Upper lobe of left lung (tissue), 6 donors: ENCODE measurements around the gene RAD23B. TPM values are rescaled to one million over a fixed set of nuclear protein-coding genes. Genes with fewer than 3 reads are reported as not detected.
A peak's percentile ranks its signal among the peaks of the same experiment; 100 is the strongest.

ENCODE experiments used
- ATAC-seq, 2 donors: fragments of 200-7000 bp; cut with Tn5 transposase; one replicate each; pipeline ENCODE4 v1.9.1; 2022; ENCODE audit warnings: mild to moderate bottlenecking in 2 of 2, moderate library complexity in 2 of 2; ENCODE audit not compliant: low FRiP score in 2 of 2
- DNase-seq, 2 donors: peaks; one replicate each; pipeline ENCODE4 v3.0.0-alpha.2; 2019 to 2020
- H3K27ac ChIP-seq, 4 donors: fragments of 200-600 bp; sonication (generic); one replicate each; pipeline ENCODE4 v1.5.1; 2016 to 2019
- H3K27me3 ChIP-seq, 4 donors: fragments of 200-600 bp; sonication (generic); one replicate each; pipeline ENCODE4 v1.5.1; 2017 to 2019
- H3K36me3 ChIP-seq, 4 donors: fragments of 200-600 bp; sonication (generic); one replicate each; pipeline ENCODE4 v1.5.1; 2016 to 2019
- H3K4me1 ChIP-seq, 4 donors: fragments of 200-600 bp; sonication (generic); one replicate each; pipeline ENCODE4 v1.5.1; 2018 to 2019
- H3K4me3 ChIP-seq, 4 donors: fragments of 200-600 bp; sonication (generic); one replicate each; pipeline ENCODE4 v1.5.1; 2017 to 2019; ENCODE audit warnings: mild to moderate bottlenecking in 2 of 4, moderate library complexity in 1 of 4
- H3K9me3 ChIP-seq, 4 donors: fragments of 200-600 bp; sonication (generic); one replicate each; pipeline ENCODE4 v1.5.1; 2018 to 2019
- CTCF ChIP-seq, 6 experiments: fragments of 450-650 bp in 4 of 6; fragments of 200-600 bp in 2 of 6; sonication (generic) in 2 of 6; IDR thresholded peaks; one replicate each; pipeline ENCODE4 v1.5.1; 2016 to 2019; ENCODE audit warnings: antibody characterized with exemption in 6 of 6
- EP300 ChIP-seq, 4 donors: sonication (generic); formaldehyde crosslinking; IDR thresholded peaks; one replicate each; pipeline ENCODE4 v1.5.1; 2017; ENCODE audit warnings: antibody characterized with exemption in 4 of 4, control low read depth in 2 of 4
- POLR2A ChIP-seq, 4 donors: fragments of 450-650 bp; IDR thresholded peaks; one replicate each; pipeline ENCODE4 v1.5.1; 2016 to 2017; ENCODE audit warnings: antibody characterized with exemption in 4 of 4, mild to moderate bottlenecking in 2 of 4
- POLR2AphosphoS5 ChIP-seq, 2 donors: sonication (generic); formaldehyde crosslinking; IDR thresholded peaks; one replicate each; pipeline ENCODE4 v1.5.1; 2017; ENCODE audit warnings: antibody characterized with exemption in 2 of 2
- WGBS, 2 donors: methylation state at CpG; one replicate each; pipeline ENCODE4 v1.1.5; 2017 to 2018; 5-methylcytosine and 5-hydroxymethylcytosine counted together
- total RNA-seq, 6 donors: library from RNA; depleted of rRNA in 4 of 6; stranded (reverse); fragments of >200 nt in 4 of 6; gene quantifications; one replicate each; pipeline versions ENCODE4 v1.1.0 to v1.2.1, GENCODE V29; 2016 to 2021
- donor health status: DM: no; HTN: no; CAD: no; lungs with moderate emphysema.
- donor health status: DM: no; HTN: yes; CAD: no; lungs with severe emphysema.

The RAD23B gene
- total RNA-seq, 6 donors from 2014 or later: 33.5 to 107 (median 73.1) TPM

- no peaks in the 10 kb centered on the region for H3K27me3 ChIP-seq
- 72 to 89% methylated on average over 4 of the region's 4 CpGs for WGBS, 2 donors
- DNase-seq (no peak), ATAC-seq (no peak)
- no peak overlapping the region for H3K4me3 ChIP-seq
- peaks cover 6 to 61% (median 29%) of the 10 kb centered on the region in 4 donors for H3K36me3 ChIP-seq
- no peaks in the 10 kb centered on the region for H3K4me1 ChIP-seq
- H3K27ac ChIP-seq: peak overlapping the region in 1 of 4 donors; percentile 19
- H3K9me3 ChIP-seq: no peaks in the 10 kb centered on the region
- no peak for TF ChIP-seq POLR2A (IDR thresholded peaks at IDR 0.05)
- no peak for TF ChIP-seq CTCF (IDR thresholded peaks at IDR 0.05)
- TF ChIP-seq EP300 (IDR thresholded peaks at IDR 0.05): no peak
- TF ChIP-seq POLR2AphosphoS5 (IDR thresholded peaks at IDR 0.05): no peak
Measured at GRCh38 chr9:107323836-107324585, 40.9 kb downstream of the RAD23B start.

GRCh38 chr9:107325842-107326241 is 42.8 kb downstream of the RAD23B start:
- DNase-seq (no peak), ATAC-seq (no peak)
- H3K4me3 ChIP-seq: no peak overlapping the region
- no peaks in the 10 kb centered on the region for H3K27me3 ChIP-seq
- H3K4me1 ChIP-seq: no peaks in the 10 kb centered on the region
- TF ChIP-seq CTCF (IDR thresholded peaks at IDR 0.05): no peak
- no peak for TF ChIP-seq POLR2A (IDR thresholded peaks at IDR 0.05)
- TF ChIP-seq POLR2AphosphoS5 (IDR thresholded peaks at IDR 0.05): no peak
- TF ChIP-seq EP300 (IDR thresholded peaks at IDR 0.05): no peak
- H3K9me3 ChIP-seq: no peaks in the 10 kb centered on the region
- WGBS, 2 donors: 94 to 100% methylated on average over 1 of the region's 1 CpG
- H3K27ac ChIP-seq: no peak overlapping the region
- peaks cover 6 to 69% (median 32%) of the 10 kb centered on the region in 4 donors for H3K36me3 ChIP-seq

- Histone ChIP-seq H3K4me1 (no peaks in the 10 kb centered on the region), H3K4me3 (no peak overlapping the region), H3K36me3 (peaks cover 6 to 76% (median 54%) of the 10 kb centered on the region in 4 donors), H3K9me3 (no peaks in the 10 kb centered on the region), H3K27ac (no peak overlapping the region), H3K27me3 (no peaks in the 10 kb centered on the region)
- 94 to 96% methylated on average over 7 of the region's 7 CpGs for WGBS, 2 donors
- DNase-seq: no peak
- no peak for ATAC-seq
- TF ChIP-seq CTCF (IDR thresholded peaks at IDR 0.05): no peak
- no peak for TF ChIP-seq POLR2A (IDR thresholded peaks at IDR 0.05)
- no peak for TF ChIP-seq POLR2AphosphoS5 (IDR thresholded peaks at IDR 0.05)
- TF ChIP-seq EP300 (IDR thresholded peaks at IDR 0.05): no peak
Measured at GRCh38 chr9:107328510-107328909, 45.4 kb downstream of the RAD23B start.

- DNase-seq: no peak
- WGBS, 2 donors: 82 to 85% methylated on average over 2 of the region's 2 CpGs
- no peak for TF ChIP-seq POLR2AphosphoS5 (IDR thresholded peaks at IDR 0.05)
- TF ChIP-seq EP300 (IDR thresholded peaks at IDR 0.05): no peak
- no peak for TF ChIP-seq POLR2A (IDR thresholded peaks at IDR 0.05)
- TF ChIP-seq CTCF (IDR thresholded peaks at IDR 0.05): no peak
Measured at GRCh38 chr9:107330420-107330819, 47.3 kb downstream of the RAD23B start.

GRCh38 chr9:107332883-107333282 is 49.8 kb downstream of the RAD23B start:
- 98 to 100% methylated on average over 2 of the region's 2 CpGs for WGBS, 2 donors
- Histone ChIP-seq H3K36me3 (peaks cover 0 to 66% (median 49%) of the 10 kb centered on the region in 4 donors), H3K4me3 (no peak overlapping the region)

More at GRCh38 chr9:107330420-107330819, 47.3 kb downstream of the RAD23B start:
- H3K4me1 ChIP-seq: no peaks in the 10 kb centered on the region
- H3K4me3 ChIP-seq: no peak overlapping the region
- H3K27me3 ChIP-seq: no peaks in the 10 kb centered on the region
- H3K36me3 ChIP-seq: peaks cover 0 to 76% (median 52%) of the 10 kb centered on the region in 4 donors
- ATAC-seq: no peak
- H3K9me3 ChIP-seq: no peaks in the 10 kb centered on the region
- H3K27ac ChIP-seq: no peak overlapping the region

More at GRCh38 chr9:107332883-107333282, 49.8 kb downstream of the RAD23B start:
- H3K9me3 ChIP-seq: no peaks in the 10 kb centered on the region
- no peak for ATAC-seq
- no peak for DNase-seq
- H3K4me1 ChIP-seq: peaks cover 0 to 12% (median 0%) of the 10 kb centered on the region in 4 donors
- no peak overlapping the region for H3K27ac ChIP-seq
- no peak for TF ChIP-seq POLR2AphosphoS5 (IDR thresholded peaks at IDR 0.05)
- no peak for TF ChIP-seq POLR2A (IDR thresholded peaks at IDR 0.05)
- TF ChIP-seq CTCF (IDR thresholded peaks at IDR 0.05): no peak
- TF ChIP-seq EP300 (IDR thresholded peaks at IDR 0.05): no peak
- no peaks in the 10 kb centered on the region for H3K27me3 ChIP-seq
